ENCODE measurements around the gene KANSL1.

- TF ChIP-seq SIN3A (IDR thresholded peaks at IDR 0.05; ENCODE audit: borderline replicate concordance, insufficient read depth, low read length) (no peak), POLR2AphosphoS5 (IDR thresholded peaks at IDR 0.05; ENCODE audit: low read depth, low read length) (no peak)
These were observed 196.8 kb downstream of the KANSL1 start for GRCh38 chr17:45996282-45996937.
